Measurements from ENCODE around the gene SLC16A8.

GRCh38 chr22:38126928-38127668 is 43.1 kb upstream of the SLC16A8 start:
- TF ChIP-seq CTCF (IDR thresholded peaks at IDR 0.05) (no peak), POLR2A (IDR thresholded peaks at IDR 0.05) (no peak)

All from adrenal gland (tissue), 5 donors.